WERI-Rb-1 (cell line): ENCODE results near the gene PVR.
"Not testable (repeated sequence)": the region's sequence is repeated elsewhere in the genome, so short reads cannot be mapped to it uniquely, and the experiment has no call there.

Experiments
- DNase-seq: peaks from one replicate; pipeline ENCODE4 v3.0.0-alpha.2; 2020
- H3K27ac ChIP-seq: fragments of 250-450 bp; sonication (Bioruptor Pico); 2 replicates; pipeline ENCODE4 v1.5.1; 2020; ENCODE audit warnings: mild to moderate bottlenecking, moderate library complexity
- H3K27me3 ChIP-seq: fragments of 250-450 bp; sonication (Bioruptor Pico); 2 replicates; pipeline ENCODE4 v1.5.1; 2021; ENCODE audit warnings: mild to moderate bottlenecking, low read depth, moderate library complexity; ENCODE audit not compliant: insufficient read depth, severe bottlenecking
- H3K36me3 ChIP-seq: fragments of 250-450 bp; sonication (Bioruptor Pico); 2 replicates; pipeline ENCODE4 v1.5.1; 2020; ENCODE audit warnings: mild to moderate bottlenecking, moderate library complexity
- H3K4me3 ChIP-seq: 2 replicates; pipeline ENCODE4 v1.5.1; 2011; ENCODE audit warnings: low read depth, mild to moderate bottlenecking, control low read depth, low read length
- H3K9me3 ChIP-seq: fragments of 250-450 bp; sonication (Bioruptor Pico); 2 replicates; pipeline ENCODE4 v1.5.1; 2021; ENCODE audit warnings: mild to moderate bottlenecking, moderate library complexity; ENCODE audit not compliant: severe bottlenecking
- CTCF ChIP-seq: IDR thresholded peaks from 2 replicates; pipeline ENCODE4 v1.5.1; 2011; ENCODE audit warnings: low read depth, mild to moderate bottlenecking, control low read depth, inconsistent platforms, low read length

Gene PVR

GRCh38 chr19:44607917-44608316, 35.8 kb upstream of the PVR start:
- no peaks in the 10 kb centered on the region for H3K9me3 ChIP-seq
- TF ChIP-seq CTCF, result no peak
- H3K4me3 ChIP-seq, result no peak overlapping the region
- H3K27ac ChIP-seq, result no peak overlapping the region
- no peak for DNase-seq
- H3K36me3 ChIP-seq, result no peaks in the 10 kb centered on the region
- no peaks in the 10 kb centered on the region for H3K27me3 ChIP-seq

GRCh38 chr19:44608391-44608821, 35.3 kb upstream of the PVR start:
- no peaks in the 10 kb centered on the region for H3K36me3 ChIP-seq
- DNase-seq, result no peak
- H3K27me3 ChIP-seq, result no peaks in the 10 kb centered on the region
- no peak overlapping the region for H3K4me3 ChIP-seq
- no peaks in the 10 kb centered on the region for H3K9me3 ChIP-seq
- no peak overlapping the region for H3K27ac ChIP-seq
- no peak for TF ChIP-seq CTCF

GRCh38 chr19:44609219-44609618, 34.5 kb upstream of the PVR start:
- no peak for DNase-seq
- TF ChIP-seq CTCF, result no peak
- Histone ChIP-seq H3K9me3 (no peaks in the 10 kb centered on the region), H3K36me3 (no peaks in the 10 kb centered on the region), H3K27me3 (no peaks in the 10 kb centered on the region), H3K4me3 (no peak overlapping the region), H3K27ac (no peak overlapping the region)

- not testable (repeated sequence) for H3K9me3 ChIP-seq, H3K27me3 ChIP-seq, H3K36me3 ChIP-seq, H3K4me3 ChIP-seq, H3K27ac ChIP-seq
- peak; percentile 31 for DNase-seq
- peak; percentile 41; the same call in 1 of the 2 replicates for TF ChIP-seq CTCF
These were observed 33.2 kb upstream of the PVR start for GRCh38 chr19:44610497-44610896.

GRCh38 chr19:44611812-44612295, 31.9 kb upstream of the PVR start:
- Histone ChIP-seq H3K27ac (no peak overlapping the region), H3K4me3 (no peak overlapping the region), H3K27me3 (no peaks in the 10 kb centered on the region), H3K36me3 (no peaks in the 10 kb centered on the region), H3K9me3 (no peaks in the 10 kb centered on the region)
- no peak for TF ChIP-seq CTCF
- DNase-seq, result no peak
